IPS DF 6.9 (cell line): Measurements from ENCODE around the gene KRTDAP.
A peak's percentile ranks its signal among the peaks of the same experiment; 100 is the strongest.

Experiments used
- DNase-seq: peaks from one replicate; pipeline ENCODE4 v3.0.0-alpha.2; 2013; ENCODE audit warnings: low read depth, low spot score
- H3K27ac ChIP-seq: one replicate; pipeline ENCODE4 v1.5.1; 2013; ENCODE audit warnings: low read length, control low read depth
- H3K27me3 ChIP-seq: 2 replicates; pipeline ENCODE4 v1.6.1; 2013; ENCODE audit warnings: mild to moderate bottlenecking, low read length; ENCODE audit not compliant: control insufficient read depth, insufficient read depth
- H3K36me3 ChIP-seq: 2 replicates; pipeline ENCODE4 v1.6.1; 2013; ENCODE audit warnings: low read length; ENCODE audit not compliant: control insufficient read depth, insufficient read depth
- H3K4me1 ChIP-seq: 2 replicates; pipeline ENCODE4 v1.6.1; 2013; ENCODE audit warnings: low read length; ENCODE audit not compliant: control insufficient read depth, insufficient read depth
- H3K4me3 ChIP-seq: 2 replicates; pipeline ENCODE4 v1.5.1; 2013; ENCODE audit warnings: mild to moderate bottlenecking, low read length
- H3K9me3 ChIP-seq: 2 replicates; pipeline ENCODE4 v1.6.1; 2013; ENCODE audit warnings: low read length, inconsistent platforms; ENCODE audit not compliant: control insufficient read depth, insufficient read depth
- WGBS: extraction: QIAGEN DNeasy Blood & Tissue Kit; methylation state at CpG from one replicate; pipeline ENCODE4 v1.1.7; 2013; ENCODE audit warnings: mixed read lengths, missing lambda C conversion rate; ENCODE audit not compliant: insufficient read length, insufficient coverage; 5-methylcytosine and 5-hydroxymethylcytosine counted together

The KRTDAP gene

DNA sequence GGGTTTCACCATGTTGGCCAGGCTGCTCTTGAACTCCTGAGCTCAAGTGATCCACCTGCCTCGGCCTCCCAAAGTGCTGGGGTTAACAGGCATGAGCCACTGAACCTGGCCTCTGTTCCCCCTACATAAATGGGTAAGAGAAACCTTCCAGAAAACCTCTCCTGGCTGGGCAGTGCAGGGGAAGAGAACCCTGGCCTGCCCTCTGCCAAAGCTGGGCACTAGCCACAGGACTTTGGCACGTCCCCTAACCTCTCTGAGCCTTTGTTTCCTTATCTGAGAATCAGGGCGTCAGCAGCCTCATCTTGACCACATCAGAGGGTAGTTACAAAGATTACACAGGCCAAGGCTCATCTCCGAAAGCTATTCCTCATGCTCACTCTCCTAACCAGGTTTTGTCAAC, 35.6 kb upstream of the KRTDAP start:
- no peak for DNase-seq
- H3K4me3 ChIP-seq: no peak overlapping the region
- H3K4me1 ChIP-seq: peaks cover 7% of the 10 kb centered on the region
- WGBS: no CpG with 5 or more reads among the region's 4 CpGs
- no peaks in the 10 kb centered on the region for H3K27me3 ChIP-seq
- H3K9me3 ChIP-seq: no peaks in the 10 kb centered on the region
- H3K36me3 ChIP-seq: no peaks in the 10 kb centered on the region
- H3K27ac ChIP-seq: no peak overlapping the region

- Histone ChIP-seq H3K9me3 (no peaks in the 10 kb centered on the region), H3K4me1 (peaks cover 7% of the 10 kb centered on the region), H3K27ac (no peak overlapping the region), H3K36me3 (no peaks in the 10 kb centered on the region), H3K27me3 (no peaks in the 10 kb centered on the region), H3K4me3 (no peak overlapping the region)
- no CpG with 5 or more reads among the region's 11 CpGs for WGBS
- no peak for DNase-seq
Measured at GRCh38 chr19:35524181-35524837, 34.0 kb upstream of the KRTDAP start.

GRCh38 chr19:35522745-35523327, 32.6 kb upstream of the KRTDAP start:
- no peak overlapping the region for H3K4me3 ChIP-seq
- WGBS: no CpG with 5 or more reads among the region's 12 CpGs
- DNase-seq: no peak
- H3K9me3 ChIP-seq: no peaks in the 10 kb centered on the region
- no peak overlapping the region for H3K27ac ChIP-seq
- H3K27me3 ChIP-seq: no peaks in the 10 kb centered on the region
- H3K4me1 ChIP-seq: peaks cover 7% of the 10 kb centered on the region
- H3K36me3 ChIP-seq: no peaks in the 10 kb centered on the region

DNA sequence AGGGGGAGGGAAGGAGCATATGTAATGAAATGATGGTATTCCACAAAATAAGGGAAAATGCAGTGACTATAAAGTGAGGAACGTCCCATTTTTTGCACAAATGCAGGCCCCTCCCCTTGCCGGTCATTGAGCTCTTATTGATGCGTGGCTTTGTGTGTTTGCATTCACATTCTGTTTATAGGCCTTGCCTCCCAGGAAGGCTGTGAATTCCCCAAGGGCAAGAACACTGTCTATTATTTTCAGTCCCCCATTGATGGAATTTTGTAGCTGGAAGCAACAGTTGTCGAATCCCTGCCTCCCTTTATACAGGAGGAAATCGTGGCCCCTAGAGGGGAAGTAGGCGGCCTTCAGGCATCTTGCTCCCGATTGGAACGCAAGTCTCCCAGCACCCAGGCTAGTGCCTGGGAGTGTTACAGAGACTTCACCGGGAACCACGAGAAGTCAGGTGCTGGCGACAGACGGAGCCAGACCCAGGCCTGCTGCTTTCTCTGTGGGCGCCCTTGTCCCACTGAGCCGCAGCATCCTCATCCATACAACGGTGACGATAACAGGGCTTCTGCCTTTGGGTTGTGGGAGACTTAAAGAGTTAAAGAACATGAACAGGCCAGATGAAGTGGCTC, 31.0 kb upstream of the KRTDAP start:
- no CpG with 5 or more reads among the region's 16 CpGs for WGBS
- DNase-seq: no peak
- H3K27me3 ChIP-seq: no peaks in the 10 kb centered on the region

GRCh38 chr19:35519291-35519690, 29.0 kb upstream of the KRTDAP start:
- DNase-seq: no peak
- Histone ChIP-seq H3K4me1 (peaks cover 8% of the 10 kb centered on the region), H3K36me3 (no peaks in the 10 kb centered on the region), H3K9me3 (no peaks in the 10 kb centered on the region), H3K27ac (no peak overlapping the region), H3K27me3 (no peaks in the 10 kb centered on the region), H3K4me3 (no peak overlapping the region)
- no CpG with 5 or more reads among the region's 7 CpGs for WGBS

More for the DNA sequence above, 31.0 kb upstream of the KRTDAP start:
- H3K9me3 ChIP-seq: no peaks in the 10 kb centered on the region
- H3K36me3 ChIP-seq: no peaks in the 10 kb centered on the region
- no peak overlapping the region for H3K4me3 ChIP-seq
- no peak overlapping the region for H3K27ac ChIP-seq
- peaks cover 7% of the 10 kb centered on the region for H3K4me1 ChIP-seq

DNA sequence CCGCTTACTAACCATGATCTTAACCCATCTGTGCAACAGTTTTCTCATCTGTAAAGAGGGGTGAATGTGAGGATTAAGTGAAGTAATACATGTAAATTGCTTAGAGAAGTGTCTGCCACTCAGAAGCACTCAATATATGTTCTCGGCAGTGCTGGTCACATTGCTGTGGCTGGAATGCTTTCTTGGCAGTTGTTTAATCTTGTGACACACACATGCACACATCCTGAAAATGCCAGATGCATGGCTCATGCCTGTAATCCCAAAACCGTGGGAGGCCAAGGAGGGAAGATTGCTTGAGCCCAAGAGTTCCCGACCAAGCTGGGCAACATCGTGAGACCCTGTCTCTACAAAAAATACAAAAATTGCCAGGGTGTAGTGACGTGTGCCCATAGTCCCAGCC, 28.0 kb upstream of the KRTDAP start:
- Histone ChIP-seq H3K4me3 (no peak overlapping the region), H3K27me3 (no peaks in the 10 kb centered on the region), H3K4me1 (peaks cover 8% of the 10 kb centered on the region), H3K36me3 (no peaks in the 10 kb centered on the region), H3K9me3 (no peaks in the 10 kb centered on the region), H3K27ac (no peak overlapping the region)
- WGBS: no CpG with 5 or more reads among the region's 6 CpGs
- DNase-seq: no peak

DNA sequence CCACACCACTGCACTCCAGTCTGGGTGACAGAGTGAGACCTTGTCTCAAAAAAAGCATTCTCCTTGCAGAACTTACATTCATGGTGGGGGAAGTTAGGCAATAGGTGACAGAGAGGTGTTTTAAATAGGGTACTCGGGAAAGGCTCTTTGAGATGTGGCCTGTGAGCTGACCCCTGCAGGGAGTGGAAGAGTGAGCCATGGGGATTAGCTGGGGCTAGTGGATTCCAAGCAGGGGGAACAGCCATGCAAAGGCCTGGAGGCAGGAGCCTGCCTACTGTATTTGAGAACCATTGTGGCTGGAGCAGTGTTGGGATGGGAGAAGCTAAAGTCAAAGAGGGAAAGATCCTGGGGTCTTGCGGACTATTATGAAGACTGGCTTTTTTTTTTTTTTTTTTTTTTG, 27.1 kb upstream of the KRTDAP start:
- no peak for DNase-seq

DNA sequence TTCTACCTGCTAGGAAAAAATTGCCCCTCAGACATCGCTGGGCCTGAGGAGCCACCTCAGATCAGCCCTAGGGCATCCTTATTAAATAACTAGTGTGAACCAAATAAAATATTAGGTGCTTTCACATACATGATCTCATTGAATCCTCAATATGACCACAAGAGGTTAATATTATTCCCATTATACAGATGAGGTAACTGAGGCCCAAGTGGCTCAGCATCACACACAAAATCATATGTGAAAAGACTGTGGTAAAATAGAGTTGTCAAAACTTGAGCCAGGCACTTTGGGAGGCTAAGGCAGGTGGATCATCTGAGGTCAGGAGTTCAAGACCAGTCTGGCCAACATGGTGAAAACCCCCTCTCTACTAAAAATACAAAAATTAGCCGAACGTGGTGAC, 26.0 kb upstream of the KRTDAP start:
- Histone ChIP-seq H3K27ac (no peak overlapping the region), H3K9me3 (no peaks in the 10 kb centered on the region), H3K27me3 (no peaks in the 10 kb centered on the region), H3K4me1 (peaks cover 7% of the 10 kb centered on the region), H3K4me3 (no peak overlapping the region), H3K36me3 (no peaks in the 10 kb centered on the region)
- DNase-seq: no peak
- WGBS: no CpG with 5 or more reads among the region's 3 CpGs

More for the DNA sequence above, 27.1 kb upstream of the KRTDAP start:
- no peaks in the 10 kb centered on the region for H3K27me3 ChIP-seq
- no peak overlapping the region for H3K27ac ChIP-seq
- WGBS: no CpG with 5 or more reads among the region's 2 CpGs
- no peak overlapping the region for H3K4me3 ChIP-seq
- H3K9me3 ChIP-seq: no peaks in the 10 kb centered on the region
- peaks cover 7% of the 10 kb centered on the region for H3K4me1 ChIP-seq
- H3K36me3 ChIP-seq: no peaks in the 10 kb centered on the region

- no peaks in the 10 kb centered on the region for H3K36me3 ChIP-seq
- H3K27me3 ChIP-seq: no peaks in the 10 kb centered on the region
- no peak overlapping the region for H3K27ac ChIP-seq
- no peaks in the 10 kb centered on the region for H3K9me3 ChIP-seq
- peak overlapping the region; percentile 25; the same call in 1 of the 2 replicates for H3K4me3 ChIP-seq
- no peak for DNase-seq
- peaks cover 13% of the 10 kb centered on the region for H3K4me1 ChIP-seq
- no CpG with 5 or more reads among the region's 20 CpGs for WGBS
Measured at GRCh38 chr19:35514282-35514809, 24.1 kb upstream of the KRTDAP start.

DNA sequence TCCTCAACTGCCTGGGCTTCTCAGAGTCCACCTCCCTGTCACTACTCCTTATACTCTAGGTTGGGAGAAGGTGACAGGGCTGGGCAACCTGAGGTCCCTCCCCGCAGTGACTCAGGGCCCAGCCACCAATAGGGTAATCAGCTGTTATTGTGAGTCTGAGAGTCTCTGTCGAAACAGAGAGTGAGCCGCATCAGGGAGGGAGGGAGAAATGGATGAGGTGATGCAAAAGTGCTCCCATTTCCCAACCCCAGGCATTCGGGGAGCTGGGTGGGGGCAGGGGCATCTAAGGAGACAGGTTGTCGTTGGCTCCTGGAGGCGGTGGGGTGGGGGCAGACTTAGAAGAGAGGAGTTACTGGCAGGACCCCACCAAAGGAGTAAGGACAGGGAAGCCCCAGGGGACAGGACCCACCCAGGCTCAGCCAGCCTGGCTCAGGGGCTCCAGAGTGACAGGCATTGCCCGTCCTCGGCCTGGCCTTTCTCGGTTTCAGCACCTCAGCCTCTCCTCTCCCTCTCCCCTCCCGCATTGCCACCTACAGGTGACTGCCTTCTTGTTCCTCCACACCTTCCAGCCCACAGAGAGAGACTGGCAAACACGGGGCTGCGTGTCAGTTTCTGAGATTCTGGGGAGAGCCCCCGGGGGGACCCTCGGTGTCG, 23.5 kb upstream of the KRTDAP start, which contains the start of gene DMKN:
Gene DMKN, minus strand, starts transcription at position 22 of the 654 bp plus-strand sequence. CDS start 174 bp downstream, outside the sequence.
- no peaks in the 10 kb centered on the region for H3K36me3 ChIP-seq
- WGBS: no CpG with 5 or more reads among the region's 15 CpGs
- peak within 1 kb of the TSS; percentile 25; the same call in 1 of the 2 replicates for H3K4me3 ChIP-seq
- DNase-seq: no peak
- peaks cover 13% of the 10 kb centered on the region for H3K4me1 ChIP-seq
- H3K9me3 ChIP-seq: no peaks in the 10 kb centered on the region
- H3K27ac ChIP-seq: no peak within 1 kb of the TSS
- H3K27me3 ChIP-seq: no peaks in the 10 kb centered on the region
